Esophagus squamous epithelium (tissue), 5 donors: ENCODE data around the gene NUP85. TPM values are rescaled to one million over a fixed set of nuclear protein-coding genes. Genes with fewer than 3 reads are reported as not detected.

Source experiments
- DNase-seq: peaks from one replicate; lab custom pipeline; 2025; lab: John Stamatoyannopoulos, UW
- H3K27ac ChIP-seq, 4 donors: fragments of 200-600 bp; sonication (generic); one replicate each; pipeline ENCODE4 v1.5.1; 2016 to 2019; ENCODE audit warnings: mild to moderate bottlenecking in 1 of 4
- H3K27me3 ChIP-seq, 4 donors: fragments of 200-600 bp; sonication (generic); 1 replicate in 3 of 4; 2 replicates in 1 of 4; pipeline versions ENCODE4 v1.5.1 to v1.6.0; 2017 to 2021; ENCODE audit warnings: antibody characterized with exemption in 1 of 4
- H3K36me3 ChIP-seq, 3 donors: fragments of 200-600 bp; sonication (generic); one replicate each; pipeline ENCODE4 v1.5.1; 2016 to 2019
- H3K4me1 ChIP-seq, 3 donors: fragments of 200-600 bp; sonication (generic); one replicate each; pipeline ENCODE4 v1.5.1; 2017 to 2019
- H3K4me3 ChIP-seq, 4 donors: fragments of 200-600 bp; sonication (generic); 1 replicate in 3 of 4; 2 replicates in 1 of 4; pipeline ENCODE4 v1.5.1; 2016 to 2019; ENCODE audit warnings: mild to moderate bottlenecking in 2 of 4, moderate library complexity in 1 of 4
- H3K9me3 ChIP-seq, 3 donors: fragments of 200-600 bp; sonication (generic); one replicate each; pipeline ENCODE4 v1.5.1; 2016 to 2019
- CTCF ChIP-seq, 6 experiments: fragments of 450-650 bp in 4 of 6; fragments of 200-600 bp in 2 of 6; sonication (generic) in 2 of 6; IDR thresholded peaks; one replicate each; pipeline ENCODE4 v1.5.1; 2016 to 2019; ENCODE audit warnings: antibody characterized with exemption in 6 of 6, mild to moderate bottlenecking in 4 of 6, moderate library complexity in 4 of 6
- POLR2A ChIP-seq, 4 donors: fragments of 450-650 bp; IDR thresholded peaks; one replicate each; pipeline ENCODE4 v1.6.1; 2017; ENCODE audit warnings: antibody characterized with exemption in 4 of 4, mild to moderate bottlenecking in 4 of 4, moderate library complexity in 3 of 4
- WGBS, 2 donors: methylation state at CpG; one replicate each; pipeline ENCODE4 v1.1.5; 2018; 5-methylcytosine and 5-hydroxymethylcytosine counted together
- intact Hi-C: fragments of 100-400 bp; cut with DNase I; formaldehyde crosslinking; loops from one replicate; pipeline ENCODE4 v1.15.0; 2022
- total RNA-seq, 4 donors: library from RNA; depleted of rRNA; stranded (reverse); fragments of >200 nt; gene quantifications; one replicate each; pipeline ENCODE4 v1.1.0, GENCODE V29; 2016
- donor health status: DM: yes; HTN: yes; CAD: no.

The NUP85 gene
- total RNA-seq, 4 donors from 2014 or later: 17.5 to 33.3 (median 29.0) TPM

GRCh38 chr17:75227729-75228128 lies 22.2 kb downstream of the NUP85 start:
- no peak for DNase-seq
- WGBS, 2 donors: 77 to 80% methylated on average over 4 to 5 of the region's 5 CpGs
- Histone ChIP-seq H3K27me3 (no peaks in the 10 kb centered on the region), H3K9me3 (no peaks in the 10 kb centered on the region), H3K36me3 (peaks cover 25 to 100% (median 32%) of the 10 kb centered on the region in 3 donors), H3K4me3 (no peak overlapping the region), H3K4me1 (peaks cover 0 to 19% (median 5%) of the 10 kb centered on the region in 3 donors), H3K27ac (peak overlapping the region in 3 of 4 donors; percentile 16 to 49 (median 46))
- TF ChIP-seq CTCF (IDR thresholded peaks at IDR 0.05) (no peak), POLR2A (IDR thresholded peaks at IDR 0.05) (no peak)
- intact Hi-C loops: no loop called here

- Histone ChIP-seq H3K4me1 (peaks cover 0 to 19% (median 5%) of the 10 kb centered on the region in 3 donors), H3K27me3 (no peaks in the 10 kb centered on the region), H3K4me3 (no peak overlapping the region), H3K36me3 (peaks cover 25 to 100% (median 36%) of the 10 kb centered on the region in 3 donors), H3K27ac (peak overlapping the region in 3 of 4 donors; percentile 16 to 50 (median 49)), H3K9me3 (no peaks in the 10 kb centered on the region)
- TF ChIP-seq POLR2A (IDR thresholded peaks at IDR 0.05) (no peak), CTCF (IDR thresholded peaks at IDR 0.05) (no peak)
- no peak for DNase-seq
- WGBS, 2 donors: 13 to 40% methylated on average over 2 of the region's 2 CpGs
- intact Hi-C loops: no loop called here
Observed at GRCh38 chr17:75228305-75228704, 22.8 kb downstream of the NUP85 start.

DNA sequence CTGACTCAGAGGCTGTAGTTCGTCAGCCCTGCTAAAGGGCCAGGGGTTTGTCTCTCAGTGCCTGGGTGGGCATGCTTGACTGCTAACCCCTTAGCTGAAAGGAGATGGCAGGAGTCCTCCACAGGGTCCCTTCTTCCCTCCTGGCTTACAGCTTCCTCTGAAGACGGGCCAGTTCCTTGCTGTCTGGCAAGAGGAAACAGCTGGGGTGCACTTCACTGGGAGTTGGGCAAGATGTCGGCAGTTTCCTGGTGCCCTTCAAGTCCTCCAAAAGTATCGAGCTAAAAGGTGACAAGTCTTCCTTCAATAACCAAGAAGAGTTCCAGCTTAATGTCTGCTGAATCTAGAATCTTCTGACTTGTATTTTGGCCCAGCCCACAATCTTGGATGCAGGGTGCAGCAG lies 23.4 kb downstream of the NUP85 start:
- intact Hi-C loops: no loop called here
- H3K36me3 ChIP-seq: peaks cover 25 to 100% (median 36%) of the 10 kb centered on the region in 3 donors
- no peak for DNase-seq
- no peaks in the 10 kb centered on the region for H3K9me3 ChIP-seq
- TF ChIP-seq CTCF (IDR thresholded peaks at IDR 0.05) (no peak), POLR2A (IDR thresholded peaks at IDR 0.05) (no peak)
- 33 to 48% methylated on average over 1 to 3 of the region's 4 CpGs for WGBS, 2 donors
- H3K4me1 ChIP-seq: peaks cover 0 to 19% (median 5%) of the 10 kb centered on the region in 3 donors
- no peak overlapping the region for H3K4me3 ChIP-seq
- peak overlapping the region in 3 of 4 donors; percentile 16 to 50 (median 49) for H3K27ac ChIP-seq
- no peaks in the 10 kb centered on the region for H3K27me3 ChIP-seq

DNA sequence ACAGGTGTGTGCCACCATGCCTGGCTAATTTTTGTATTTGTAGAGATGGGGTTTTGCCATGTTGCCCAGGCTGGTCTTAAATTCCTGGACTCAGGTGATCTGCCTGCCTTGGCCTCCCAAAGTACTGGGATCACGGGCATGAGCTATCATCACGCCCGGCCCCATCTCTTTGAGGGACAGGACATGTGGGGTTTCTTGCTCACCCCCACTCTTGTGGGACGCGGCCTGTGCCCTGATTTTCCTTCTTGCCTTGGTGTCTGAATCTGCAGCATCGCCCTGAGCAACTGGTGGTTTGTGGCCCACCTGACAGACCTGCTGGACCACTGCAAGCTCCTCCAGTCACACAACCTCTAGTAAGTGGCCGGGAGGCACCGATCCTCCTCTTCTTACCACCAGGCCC lies 25.6 kb downstream of the NUP85 start:
- 97 to 98% methylated on average over 6 of the region's 8 CpGs for WGBS, 2 donors
- intact Hi-C loops: no loop called here

More for the DNA sequence above, 25.6 kb downstream of the NUP85 start:
- Histone ChIP-seq H3K4me1 (peaks cover 0 to 19% (median 5%) of the 10 kb centered on the region in 3 donors), H3K27me3 (no peaks in the 10 kb centered on the region), H3K4me3 (no peak overlapping the region), H3K9me3 (no peaks in the 10 kb centered on the region), H3K27ac (no peak overlapping the region), H3K36me3 (peaks cover 19 to 100% (median 29%) of the 10 kb centered on the region in 3 donors)
- DNase-seq: no peak
- no peak for TF ChIP-seq CTCF (IDR thresholded peaks at IDR 0.05)
- no peak for TF ChIP-seq POLR2A (IDR thresholded peaks at IDR 0.05)
